A673 (cell line): ENCODE data around the gene SLN.

Source experiments
- CTCF ChIP-seq: fragments of 300-800, 200-600 bp; sonication (generic); conservative IDR thresholded peaks from 2 replicates; pipeline ENCODE4 v1.5.1; 2017; ENCODE audit warnings: low read depth, mild to moderate bottlenecking, antibody characterized with exemption, low read length, moderate library complexity, mixed read lengths
- EZH2 ChIP-seq: fragments of 200-600 bp; sonication (generic); IDR thresholded peaks from 2 replicates; pipeline ENCODE4 v1.6.1; 2017; ENCODE audit warnings: borderline replicate concordance, low read depth, mild to moderate bottlenecking, mixed read lengths, antibody characterized with exemption, low read length; ENCODE audit not compliant: poor library complexity, severe bottlenecking

DNA sequence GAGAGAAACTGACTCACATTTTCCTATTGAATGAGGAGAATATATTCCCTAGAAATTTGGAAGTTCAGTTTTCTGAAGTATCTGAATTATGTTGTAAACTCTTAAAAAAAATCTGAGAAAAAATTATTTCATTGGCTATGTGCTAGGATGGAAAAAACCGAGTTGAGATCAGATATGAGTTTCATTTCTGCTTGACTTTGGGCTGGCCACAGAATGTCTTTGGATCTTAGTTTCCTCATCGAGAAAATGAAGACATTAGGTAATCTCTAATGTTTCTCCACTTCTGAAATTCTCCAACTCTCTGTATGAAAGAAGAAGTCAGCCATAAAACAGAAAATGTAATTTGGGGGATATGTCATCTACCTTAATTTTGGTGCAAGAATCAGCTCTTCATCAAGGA lies 28.8 kb downstream of the SLN start:
- no peak for TF ChIP-seq CTCF
- TF ChIP-seq EZH2: no peak
